A549 (cell line): ENCODE measurements around the gene GRID2IP.

ENCODE experiments used
- CBX8 ChIP-seq: fragments of 200-600 bp; sonication (generic); IDR thresholded peaks from 2 replicates; pipeline ENCODE4 v1.6.1; 2016
- ELK1 ChIP-seq: fragments of 150-350 bp; IDR thresholded peaks from 2 replicates; pipeline ENCODE4 v1.6.1; 2014; ENCODE audit warnings: low read depth, mild to moderate bottlenecking, low read length
- EP300 ChIP-seq, 2 experiments: fragments of >200 bp; sonication (Bioruptor Twin); formaldehyde crosslinking; IDR thresholded peaks; 2 replicates in 1 of 2; 3 replicates in 1 of 2; pipeline ENCODE4 v1.6.1; 2016 to 2017
- HOXB13 ChIP-seq: fragments of 250-450 bp; sonication (Bioruptor Pico); IDR thresholded peaks from 2 replicates; pipeline ENCODE4 v1.5.0; 2020; ENCODE audit warnings: low read depth, mild to moderate bottlenecking, moderate library complexity
- JUN ChIP-seq, 2 experiments: fragments of >200 bp; sonication (Bioruptor Twin); formaldehyde crosslinking; IDR thresholded peaks; 2 replicates in 1 of 2; 3 replicates in 1 of 2; pipeline ENCODE4 v1.6.1; 2016 to 2017
- JUNB ChIP-seq: fragments of >200 bp; sonication (Bioruptor Twin); formaldehyde crosslinking; IDR thresholded peaks from 2 replicates; pipeline ENCODE4 v1.6.1; 2016
- PBX3 ChIP-seq: IDR thresholded peaks from 2 replicates; pipeline ENCODE4 v1.6.1; 2012
- POLR2A ChIP-seq: IDR thresholded peaks from 2 replicates; pipeline ENCODE4 v1.6.1; 2012; ENCODE audit warnings: mild to moderate bottlenecking, low read length
- RAD21 ChIP-seq, 2 experiments: fragments of >200 bp in 1 of 2; sonication (Bioruptor Twin) in 1 of 2; formaldehyde crosslinking in 1 of 2; IDR thresholded peaks in 1 of 2; conservative IDR thresholded peaks in 1 of 2; 2 replicates in 1 of 2; 3 replicates in 1 of 2; pipeline ENCODE4 v1.6.1; 2012 to 2018; ENCODE audit warnings: inconsistent platforms in 1 of 2
- TF ChIP-seq, protein P1 (sequence below): fragments of >200 bp; sonication (Bioruptor Twin); formaldehyde crosslinking; IDR thresholded peaks from 3 replicates; pipeline ENCODE4 v1.5.1; 2016
- TF ChIP-seq, protein P2 (sequence below): fragments of 450-650 bp; IDR thresholded peaks from 2 replicates; pipeline ENCODE4 v1.6.1; 2014; ENCODE audit warnings: antibody characterized with exemption

- TF ChIP-seq JUNB = no peak
- TF ChIP-seq RAD21 (conservative IDR thresholded peaks at IDR 0.05 in 1 of 2, IDR thresholded peaks at IDR 0.05 in 1 of 2) = no peak
- TF ChIP-seq JUN (IDR thresholded peaks at IDR 0.05) = no peak
- TF ChIP-seq CBX8 = no peak
- TF ChIP-seq ELK1 = no peak
- TF ChIP-seq PBX3 = no peak
- TF ChIP-seq POLR2A = no peak
- TF ChIP-seq HOXB13 = 0 out of 2 replicates have a peak, but pooled peaks have one; percentile 18
- TF ChIP-seq, protein P1, sequence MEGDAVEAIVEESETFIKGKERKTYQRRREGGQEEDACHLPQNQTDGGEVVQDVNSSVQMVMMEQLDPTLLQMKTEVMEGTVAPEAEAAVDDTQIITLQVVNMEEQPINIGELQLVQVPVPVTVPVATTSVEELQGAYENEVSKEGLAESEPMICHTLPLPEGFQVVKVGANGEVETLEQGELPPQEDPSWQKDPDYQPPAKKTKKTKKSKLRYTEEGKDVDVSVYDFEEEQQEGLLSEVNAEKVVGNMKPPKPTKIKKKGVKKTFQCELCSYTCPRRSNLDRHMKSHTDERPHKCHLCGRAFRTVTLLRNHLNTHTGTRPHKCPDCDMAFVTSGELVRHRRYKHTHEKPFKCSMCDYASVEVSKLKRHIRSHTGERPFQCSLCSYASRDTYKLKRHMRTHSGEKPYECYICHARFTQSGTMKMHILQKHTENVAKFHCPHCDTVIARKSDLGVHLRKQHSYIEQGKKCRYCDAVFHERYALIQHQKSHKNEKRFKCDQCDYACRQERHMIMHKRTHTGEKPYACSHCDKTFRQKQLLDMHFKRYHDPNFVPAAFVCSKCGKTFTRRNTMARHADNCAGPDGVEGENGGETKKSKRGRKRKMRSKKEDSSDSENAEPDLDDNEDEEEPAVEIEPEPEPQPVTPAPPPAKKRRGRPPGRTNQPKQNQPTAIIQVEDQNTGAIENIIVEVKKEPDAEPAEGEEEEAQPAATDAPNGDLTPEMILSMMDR = no peak
- TF ChIP-seq, protein P2, sequence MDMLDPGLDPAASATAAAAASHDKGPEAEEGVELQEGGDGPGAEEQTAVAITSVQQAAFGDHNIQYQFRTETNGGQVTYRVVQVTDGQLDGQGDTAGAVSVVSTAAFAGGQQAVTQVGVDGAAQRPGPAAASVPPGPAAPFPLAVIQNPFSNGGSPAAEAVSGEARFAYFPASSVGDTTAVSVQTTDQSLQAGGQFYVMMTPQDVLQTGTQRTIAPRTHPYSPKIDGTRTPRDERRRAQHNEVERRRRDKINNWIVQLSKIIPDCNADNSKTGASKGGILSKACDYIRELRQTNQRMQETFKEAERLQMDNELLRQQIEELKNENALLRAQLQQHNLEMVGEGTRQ = no peak
- TF ChIP-seq EP300 (IDR thresholded peaks at IDR 0.05) = no peak
Measured at GRCh38 chr7:6448943-6449543, 102.2 kb downstream of the GRID2IP start.
